GM10266 (cell line): Measurements from ENCODE around the gene ABI3BP.

ENCODE experiments used
- DNase-seq: peaks from one replicate; pipeline ENCODE4 v3.0.0; 2012; ENCODE audit errors: extremely low spot score
- TF ChIP-seq, protein P1 (sequence below): IDR thresholded peaks from 2 replicates; pipeline ENCODE4 v1.5.1; 2012; ENCODE audit warnings: mild to moderate bottlenecking, low read depth; ENCODE audit not compliant: control insufficient read depth, insufficient read depth; ENCODE audit errors: missing control alignments

Gene ABI3BP

DNA sequence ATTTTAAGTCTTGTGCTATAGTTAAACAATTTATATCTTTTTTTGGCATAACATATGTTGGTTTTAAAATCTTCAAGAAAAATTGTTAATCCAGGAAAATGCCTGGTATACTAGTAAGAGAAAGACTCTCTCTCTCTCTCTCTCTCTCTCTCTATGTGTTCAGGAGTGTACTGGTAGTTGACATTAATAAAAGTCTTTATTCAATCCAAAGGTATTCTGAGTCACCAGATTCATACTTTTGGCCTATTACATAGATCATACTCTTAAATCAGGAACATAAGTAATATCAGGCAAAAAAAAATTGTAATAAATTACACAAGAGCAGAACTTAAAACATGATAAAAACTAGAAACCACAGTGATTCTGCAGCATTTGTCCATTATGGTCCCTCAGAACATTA is 213.7 kb downstream of the ABI3BP start:
- TF ChIP-seq, protein P1, sequence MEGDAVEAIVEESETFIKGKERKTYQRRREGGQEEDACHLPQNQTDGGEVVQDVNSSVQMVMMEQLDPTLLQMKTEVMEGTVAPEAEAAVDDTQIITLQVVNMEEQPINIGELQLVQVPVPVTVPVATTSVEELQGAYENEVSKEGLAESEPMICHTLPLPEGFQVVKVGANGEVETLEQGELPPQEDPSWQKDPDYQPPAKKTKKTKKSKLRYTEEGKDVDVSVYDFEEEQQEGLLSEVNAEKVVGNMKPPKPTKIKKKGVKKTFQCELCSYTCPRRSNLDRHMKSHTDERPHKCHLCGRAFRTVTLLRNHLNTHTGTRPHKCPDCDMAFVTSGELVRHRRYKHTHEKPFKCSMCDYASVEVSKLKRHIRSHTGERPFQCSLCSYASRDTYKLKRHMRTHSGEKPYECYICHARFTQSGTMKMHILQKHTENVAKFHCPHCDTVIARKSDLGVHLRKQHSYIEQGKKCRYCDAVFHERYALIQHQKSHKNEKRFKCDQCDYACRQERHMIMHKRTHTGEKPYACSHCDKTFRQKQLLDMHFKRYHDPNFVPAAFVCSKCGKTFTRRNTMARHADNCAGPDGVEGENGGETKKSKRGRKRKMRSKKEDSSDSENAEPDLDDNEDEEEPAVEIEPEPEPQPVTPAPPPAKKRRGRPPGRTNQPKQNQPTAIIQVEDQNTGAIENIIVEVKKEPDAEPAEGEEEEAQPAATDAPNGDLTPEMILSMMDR = no peak
- DNase-seq = no peak

DNA sequence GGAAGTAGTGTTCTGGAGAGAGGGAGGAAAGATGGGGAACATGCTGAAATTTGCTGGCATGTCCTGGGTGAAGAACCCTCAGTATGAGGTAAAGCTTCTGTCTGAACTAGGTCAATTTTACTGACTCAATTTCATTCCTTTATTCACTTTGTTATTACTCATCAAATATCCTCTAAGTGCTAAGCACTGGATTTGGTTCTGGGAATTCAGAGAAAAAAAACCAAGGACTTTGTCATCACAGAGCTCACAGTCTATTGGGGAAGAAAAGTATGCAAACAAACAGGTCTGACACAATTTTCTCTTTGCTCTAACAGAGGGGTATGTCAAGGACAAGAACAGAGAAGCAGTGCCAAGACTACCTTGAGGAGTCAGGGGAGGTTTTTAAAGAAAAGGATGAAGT is 215.9 kb downstream of the ABI3BP start:
- TF ChIP-seq, protein P1 = no peak
- DNase-seq = no peak

DNA sequence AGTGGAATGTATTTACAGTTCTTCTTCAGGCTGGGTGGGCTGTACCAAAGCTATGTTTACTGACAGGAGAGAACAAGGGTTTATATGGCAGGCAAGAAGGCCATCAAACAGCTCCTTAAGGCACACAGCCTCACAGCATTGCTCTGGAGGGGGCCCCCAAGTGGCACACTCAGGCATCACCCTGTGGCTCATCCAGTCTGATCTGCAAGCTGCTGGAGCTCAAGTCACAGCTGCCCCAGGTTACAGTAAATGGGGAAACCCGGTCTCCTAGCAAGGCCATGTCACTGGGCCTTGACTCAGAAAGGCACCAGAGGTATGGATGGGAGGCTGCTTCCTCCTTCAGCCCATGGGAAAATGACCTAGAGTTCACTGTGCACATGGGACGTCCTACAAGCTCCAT is 216.5 kb downstream of the ABI3BP start:
- TF ChIP-seq, protein P1 = no peak

DNA sequence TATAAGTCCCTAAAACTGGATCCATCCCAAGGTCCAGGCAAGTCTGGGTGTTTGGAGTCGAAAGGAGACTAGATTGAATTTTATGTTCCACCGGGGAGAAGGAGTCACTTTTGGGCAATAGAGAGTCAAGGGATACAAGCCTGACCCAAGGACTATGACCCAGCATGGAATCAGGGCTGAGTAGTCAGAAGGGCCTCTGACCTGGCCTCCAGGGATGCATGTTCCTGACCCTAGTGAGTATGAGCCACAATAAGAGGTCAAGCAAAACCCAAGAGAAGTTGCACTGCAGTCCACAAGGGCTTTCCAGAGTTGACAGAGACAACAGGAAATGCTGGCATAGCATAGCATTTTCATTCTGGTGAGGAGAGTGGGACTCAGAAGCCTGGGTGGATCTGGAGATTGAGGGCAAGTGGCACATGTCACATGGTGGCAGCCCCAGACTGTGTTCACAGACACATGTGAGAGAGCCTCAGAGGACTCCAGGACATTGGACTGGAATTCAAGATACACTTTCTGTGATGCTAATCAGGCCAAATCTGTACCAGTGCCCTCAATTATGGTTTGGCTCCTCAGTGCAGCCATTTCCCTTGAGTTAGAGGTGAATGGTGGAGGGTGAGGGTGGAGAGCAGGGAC is 217.0 kb downstream of the ABI3BP start:
- TF ChIP-seq, protein P1 = no peak
- no peak for DNase-seq

More for the DNA sequence above, 216.5 kb downstream of the ABI3BP start:
- DNase-seq = no peak

DNA sequence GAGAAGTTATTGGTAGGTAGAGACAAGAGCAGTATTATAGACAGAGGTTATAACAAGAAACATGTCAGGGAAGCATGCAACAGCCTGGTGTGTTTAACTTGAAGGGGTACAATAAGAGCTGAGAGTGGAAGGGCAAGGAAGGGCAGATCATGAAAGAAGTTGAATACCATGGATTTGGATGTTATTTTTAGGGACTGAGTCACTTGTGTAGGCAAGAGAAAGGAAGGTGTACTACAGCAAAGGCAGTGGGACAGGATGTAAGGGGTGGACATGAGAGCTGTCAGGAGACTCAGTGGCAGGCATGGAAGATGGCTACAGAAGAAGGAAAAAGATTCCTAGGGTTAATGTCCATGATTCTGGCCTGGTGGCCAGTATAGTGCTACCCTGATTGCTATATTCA is 217.6 kb downstream of the ABI3BP start:
- TF ChIP-seq, protein P1 = no peak
- no peak for DNase-seq

DNA sequence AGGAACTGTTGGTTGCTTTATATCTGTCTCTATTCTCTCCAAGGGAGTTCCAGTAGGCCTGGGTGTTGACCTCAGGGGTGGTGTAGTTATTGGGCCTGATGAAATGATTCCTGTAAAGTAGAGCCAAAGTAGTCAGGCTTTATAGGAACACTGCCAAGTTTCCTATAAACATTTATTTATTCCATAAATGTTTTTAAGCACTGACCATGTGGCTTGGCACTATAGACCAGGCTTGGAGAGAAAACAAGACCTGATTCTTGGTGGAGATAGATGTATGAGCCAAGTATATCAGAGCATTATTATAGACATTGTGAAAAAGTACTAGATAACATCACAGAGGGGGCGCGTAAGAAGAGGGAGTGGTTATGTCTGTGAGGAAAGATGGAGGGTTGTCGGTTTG is 218.0 kb downstream of the ABI3BP start:
- no peak for DNase-seq
- TF ChIP-seq, protein P1 = no peak

DNA sequence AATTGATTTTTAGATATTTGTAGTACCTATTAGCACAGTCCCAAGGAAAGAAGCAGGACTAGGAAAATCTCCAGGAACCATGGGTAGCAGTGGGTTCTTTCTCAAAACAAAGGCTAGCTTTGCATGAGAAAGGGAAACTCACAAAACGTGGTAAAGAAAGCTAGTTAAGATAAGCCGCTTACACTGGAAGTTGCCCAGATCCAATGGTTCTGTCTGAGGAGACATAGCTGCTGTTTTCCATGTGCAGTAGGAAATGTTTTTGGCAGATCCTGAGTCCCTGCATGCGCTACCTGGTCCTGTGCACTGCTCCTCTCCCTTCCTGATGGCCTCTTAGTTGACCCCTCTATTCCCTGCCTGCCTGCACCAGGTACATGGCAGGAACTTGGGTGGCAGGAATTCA is 223.5 kb downstream of the ABI3BP start:
- DNase-seq = no peak
- TF ChIP-seq, protein P1 = no peak
